ENCODE results near the gene TMEM132A. TPM values are rescaled to one million over a fixed set of nuclear protein-coding genes. Genes with fewer than 3 reads are reported as not detected.
A peak's percentile ranks its signal among the peaks of the same experiment; 100 is the strongest.

TMEM132A gene
- total and polyA plus RNA-seq, 9 of the 15 experiments (the other 6 are each of a cell fraction or from before 2014, with no cell fraction given) = 0.04 to 1.1 (median 0.18) TPM; not detected in 4

DNA sequence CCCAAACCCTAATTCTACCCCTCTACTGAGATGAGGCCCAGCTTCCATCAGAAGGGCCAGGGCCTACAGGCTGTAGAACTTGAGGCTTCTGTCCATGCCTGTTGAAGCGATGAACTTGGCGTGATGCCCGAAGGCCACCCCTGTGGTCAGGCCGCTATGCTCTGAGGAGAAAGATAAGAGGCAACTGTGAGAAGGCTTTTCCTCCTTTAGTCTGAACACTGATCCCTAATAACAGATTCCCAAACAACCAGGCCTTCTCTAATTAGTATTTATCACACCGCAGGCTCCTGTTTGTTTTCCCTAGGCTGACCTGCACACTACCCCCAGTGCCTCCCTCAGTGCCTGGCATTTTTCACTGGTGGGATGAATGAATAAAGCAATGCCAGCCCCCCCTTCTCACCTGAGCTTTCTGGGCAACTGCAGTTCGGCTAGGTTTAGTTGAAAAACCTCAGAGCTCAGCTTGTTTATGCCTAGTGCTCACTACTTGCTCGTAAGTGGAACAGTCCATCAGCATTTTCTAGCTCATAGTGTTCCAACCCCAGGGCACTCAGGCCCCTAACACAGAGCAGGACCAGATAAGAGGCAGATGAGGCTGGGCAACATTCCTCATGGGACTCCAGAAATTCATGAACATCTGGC, 33.0 kb upstream of the TMEM132A start (continued):
- TF ChIP-seq, protein P1, sequence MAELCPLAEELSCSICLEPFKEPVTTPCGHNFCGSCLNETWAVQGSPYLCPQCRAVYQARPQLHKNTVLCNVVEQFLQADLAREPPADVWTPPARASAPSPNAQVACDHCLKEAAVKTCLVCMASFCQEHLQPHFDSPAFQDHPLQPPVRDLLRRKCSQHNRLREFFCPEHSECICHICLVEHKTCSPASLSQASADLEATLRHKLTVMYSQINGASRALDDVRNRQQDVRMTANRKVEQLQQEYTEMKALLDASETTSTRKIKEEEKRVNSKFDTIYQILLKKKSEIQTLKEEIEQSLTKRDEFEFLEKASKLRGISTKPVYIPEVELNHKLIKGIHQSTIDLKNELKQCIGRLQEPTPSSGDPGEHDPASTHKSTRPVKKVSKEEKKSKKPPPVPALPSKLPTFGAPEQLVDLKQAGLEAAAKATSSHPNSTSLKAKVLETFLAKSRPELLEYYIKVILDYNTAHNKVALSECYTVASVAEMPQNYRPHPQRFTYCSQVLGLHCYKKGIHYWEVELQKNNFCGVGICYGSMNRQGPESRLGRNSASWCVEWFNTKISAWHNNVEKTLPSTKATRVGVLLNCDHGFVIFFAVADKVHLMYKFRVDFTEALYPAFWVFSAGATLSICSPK (IDR thresholded peaks at IDR 0.05; ENCODE audit: borderline replicate concordance) = no peak
- no peak for TF ChIP-seq LARP7 (IDR thresholded peaks at IDR 0.05)
- 0 out of 2 replicates have a peak, but pooled peaks have one; percentile 39 for TF ChIP-seq XRCC5 (IDR thresholded peaks at IDR 0.05; ENCODE audit: low read depth, low read length)
- TF ChIP-seq CBFA2T3 (IDR thresholded peaks at IDR 0.05) = peak; percentile 85
- no peak for TF ChIP-seq POLR3G (IDR thresholded peaks at IDR 0.05; ENCODE audit: extremely low read depth, insufficient read length, insufficient replicate concordance)
- no peak for TF ChIP-seq ZNF316 (IDR thresholded peaks at IDR 0.05)
- TF ChIP-seq, protein P2, sequence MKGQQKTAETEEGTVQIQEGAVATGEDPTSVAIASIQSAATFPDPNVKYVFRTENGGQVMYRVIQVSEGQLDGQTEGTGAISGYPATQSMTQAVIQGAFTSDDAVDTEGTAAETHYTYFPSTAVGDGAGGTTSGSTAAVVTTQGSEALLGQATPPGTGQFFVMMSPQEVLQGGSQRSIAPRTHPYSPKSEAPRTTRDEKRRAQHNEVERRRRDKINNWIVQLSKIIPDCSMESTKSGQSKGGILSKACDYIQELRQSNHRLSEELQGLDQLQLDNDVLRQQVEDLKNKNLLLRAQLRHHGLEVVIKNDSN (CRISPR knock-in tag; IDR thresholded peaks at IDR 0.05) = no peak
- TF ChIP-seq, protein P3, sequence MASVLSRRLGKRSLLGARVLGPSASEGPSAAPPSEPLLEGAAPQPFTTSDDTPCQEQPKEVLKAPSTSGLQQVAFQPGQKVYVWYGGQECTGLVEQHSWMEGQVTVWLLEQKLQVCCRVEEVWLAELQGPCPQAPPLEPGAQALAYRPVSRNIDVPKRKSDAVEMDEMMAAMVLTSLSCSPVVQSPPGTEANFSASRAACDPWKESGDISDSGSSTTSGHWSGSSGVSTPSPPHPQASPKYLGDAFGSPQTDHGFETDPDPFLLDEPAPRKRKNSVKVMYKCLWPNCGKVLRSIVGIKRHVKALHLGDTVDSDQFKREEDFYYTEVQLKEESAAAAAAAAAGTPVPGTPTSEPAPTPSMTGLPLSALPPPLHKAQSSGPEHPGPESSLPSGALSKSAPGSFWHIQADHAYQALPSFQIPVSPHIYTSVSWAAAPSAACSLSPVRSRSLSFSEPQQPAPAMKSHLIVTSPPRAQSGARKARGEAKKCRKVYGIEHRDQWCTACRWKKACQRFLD (CRISPR knock-in tag; IDR thresholded peaks at IDR 0.05) = peak; percentile 63; the same call in 1 of the 2 replicates
- no peak for TF ChIP-seq SIX5 (IDR thresholded peaks at IDR 0.05; ENCODE audit: borderline replicate concordance in 1 of 2, insufficient read depth in 1 of 2, low read depth in 1 of 2, low read length in 2 of 2)
- TF ChIP-seq, protein P4, sequence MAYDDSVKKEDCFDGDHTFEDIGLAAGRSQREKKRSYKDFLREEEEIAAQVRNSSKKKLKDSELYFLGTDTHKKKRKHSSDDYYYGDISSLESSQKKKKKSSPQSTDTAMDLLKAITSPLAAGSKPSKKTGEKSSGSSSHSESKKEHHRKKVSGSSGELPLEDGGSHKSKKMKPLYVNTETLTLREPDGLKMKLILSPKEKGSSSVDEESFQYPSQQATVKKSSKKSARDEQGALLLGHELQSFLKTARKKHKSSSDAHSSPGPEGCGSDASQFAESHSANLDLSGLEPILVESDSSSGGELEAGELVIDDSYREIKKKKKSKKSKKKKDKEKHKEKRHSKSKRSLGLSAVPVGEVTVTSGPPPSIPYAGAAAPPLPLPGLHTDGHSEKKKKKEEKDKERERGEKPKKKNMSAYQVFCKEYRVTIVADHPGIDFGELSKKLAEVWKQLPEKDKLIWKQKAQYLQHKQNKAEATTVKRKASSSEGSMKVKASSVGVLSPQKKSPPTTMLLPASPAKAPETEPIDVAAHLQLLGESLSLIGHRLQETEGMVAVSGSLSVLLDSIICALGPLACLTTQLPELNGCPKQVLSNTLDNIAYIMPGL (CRISPR knock-in tag; IDR thresholded peaks at IDR 0.05) = no peak
- no peak for TF ChIP-seq SIN3B (IDR thresholded peaks at IDR 0.05; ENCODE audit: low read depth)
- TF ChIP-seq NFYB (IDR thresholded peaks at IDR 0.05; ENCODE audit: extremely low read depth, insufficient read length) = no peak
- TF ChIP-seq KAT7 (CRISPR knock-in tag; IDR thresholded peaks at IDR 0.05; ENCODE audit: borderline replicate concordance) = no peak
- TF ChIP-seq PHF21A (IDR thresholded peaks at IDR 0.05; ENCODE audit: borderline replicate concordance, low read depth) = no peak
- no peak for TF ChIP-seq HIVEP1 (CRISPR knock-in tag; IDR thresholded peaks at IDR 0.05)
- no peak for TF ChIP-seq CCNT2 (IDR thresholded peaks at IDR 0.05; ENCODE audit: borderline replicate concordance, extremely low read depth, insufficient read length, low read depth, low read length)
